Parathyroid adenoma (tissue), 2 donors: Measurements from ENCODE around the gene ATP5IF1.
A peak's percentile ranks its signal among the peaks of the same experiment; 100 is the strongest.

ENCODE experiments used
- H2AFZ ChIP-seq: fragments of 300-600 bp; sonication (generic); one replicate; pipeline ENCODE4 v1.7.0; 2017; ENCODE audit warnings: antibody characterized with exemption, mild to moderate bottlenecking
- H3K27ac ChIP-seq: fragments of 300-600 bp; sonication (generic); one replicate; pipeline ENCODE4 v1.7.0; 2017
- H3K27me3 ChIP-seq: fragments of 300-600 bp; sonication (generic); one replicate; pipeline ENCODE4 v1.7.0; 2017; ENCODE audit warnings: low read length; ENCODE audit not compliant: control insufficient read depth, insufficient read depth
- H3K36me3 ChIP-seq: fragments of 300-600 bp; sonication (generic); one replicate; pipeline ENCODE4 v1.7.0; 2017; ENCODE audit warnings: low read length; ENCODE audit not compliant: control insufficient read depth, insufficient read depth
- H3K4me1 ChIP-seq: fragments of 300-600 bp; sonication (generic); one replicate; pipeline ENCODE4 v1.7.0; 2017; ENCODE audit warnings: control low read depth
- H3K4me2 ChIP-seq: fragments of 300-600 bp; sonication (generic); one replicate; pipeline ENCODE4 v1.7.0; 2017; ENCODE audit warnings: low read length
- H3K4me3 ChIP-seq: fragments of 300-600 bp; sonication (generic); one replicate; pipeline ENCODE4 v1.7.0; 2017; ENCODE audit warnings: low read depth, low read length
- H3K79me2 ChIP-seq: fragments of 300-600 bp; sonication (generic); one replicate; pipeline ENCODE4 v1.7.0; 2017; ENCODE audit warnings: control low read depth
- H3K9ac ChIP-seq: fragments of 300-600 bp; sonication (generic); one replicate; pipeline ENCODE4 v1.7.0; 2017; ENCODE audit warnings: mild to moderate bottlenecking
- H3K9me3 ChIP-seq: fragments of 300-600 bp; sonication (generic); one replicate; pipeline ENCODE4 v1.7.0; 2017; ENCODE audit warnings: low read length; ENCODE audit not compliant: control insufficient read depth
- CTCF ChIP-seq: fragments of 300-600 bp; sonication (generic); IDR thresholded peaks from one replicate; pipeline ENCODE4 v1.7.0; 2017; ENCODE audit warnings: antibody characterized with exemption, mild to moderate bottlenecking
- donor health status: primary hyperparathyroidism.

The ATP5IF1 gene

GRCh38 chr1:28199328-28200233 is 36.3 kb upstream of the ATP5IF1 start:
- Histone ChIP-seq H3K4me3 (no peak overlapping the region), H3K4me1 (no peaks in the 10 kb centered on the region), H3K27me3 (no peaks in the 10 kb centered on the region), H3K9ac (no peak overlapping the region), H2AFZ (no peak overlapping the region), H3K4me2 (no peak overlapping the region), H3K36me3 (no peaks in the 10 kb centered on the region), H3K79me2 (no peaks in the 10 kb centered on the region), H3K27ac (no peak overlapping the region), H3K9me3 (no peaks in the 10 kb centered on the region)
- no peak for TF ChIP-seq CTCF

- H3K36me3 ChIP-seq, result no peaks in the 10 kb centered on the region
- no peaks in the 10 kb centered on the region for H3K4me1 ChIP-seq
- H2AFZ ChIP-seq, result no peak overlapping the region
- H3K9me3 ChIP-seq, result no peaks in the 10 kb centered on the region
- H3K27ac ChIP-seq, result no peak overlapping the region
- no peak overlapping the region for H3K4me3 ChIP-seq
- TF ChIP-seq CTCF, result no peak
- H3K4me2 ChIP-seq, result no peak overlapping the region
- H3K9ac ChIP-seq, result no peak overlapping the region
- no peaks in the 10 kb centered on the region for H3K79me2 ChIP-seq
- no peaks in the 10 kb centered on the region for H3K27me3 ChIP-seq
Observed at GRCh38 chr1:28200234-28200873, 35.6 kb upstream of the ATP5IF1 start.

GRCh38 chr1:28205243-28205642 is 30.7 kb upstream of the ATP5IF1 start:
- Histone ChIP-seq H3K79me2 (no peaks in the 10 kb centered on the region), H3K9ac (no peak overlapping the region), H3K4me3 (no peak overlapping the region), H3K27ac (no peak overlapping the region), H3K4me2 (no peak overlapping the region), H3K4me1 (no peaks in the 10 kb centered on the region), H3K9me3 (no peaks in the 10 kb centered on the region), H3K36me3 (no peaks in the 10 kb centered on the region), H2AFZ (no peak overlapping the region), H3K27me3 (no peaks in the 10 kb centered on the region)
- no peak for TF ChIP-seq CTCF

- no peaks in the 10 kb centered on the region for H3K36me3 ChIP-seq
- no peak overlapping the region for H3K27ac ChIP-seq
Observed at GRCh38 chr1:28208818-28209441, 27.0 kb upstream of the ATP5IF1 start.

More at GRCh38 chr1:28208818-28209441, 27.0 kb upstream of the ATP5IF1 start:
- H3K4me2 ChIP-seq, result no peak overlapping the region
- no peaks in the 10 kb centered on the region for H3K9me3 ChIP-seq
- H3K9ac ChIP-seq, result no peak overlapping the region
- H3K4me1 ChIP-seq, result no peaks in the 10 kb centered on the region
- H3K79me2 ChIP-seq, result no peaks in the 10 kb centered on the region
- H3K4me3 ChIP-seq, result peak overlapping the region; percentile 16
- TF ChIP-seq CTCF, result peak; percentile 45
- H3K27me3 ChIP-seq, result no peaks in the 10 kb centered on the region
- no peak overlapping the region for H2AFZ ChIP-seq
